GM18909 (cell line): ENCODE measurements around the gene SORT1.
"Not testable (repeated sequence)": the region's sequence is repeated elsewhere in the genome, so short reads cannot be mapped to it uniquely, and the experiment has no call there.

Experiments used
- ATAC-seq: cut with Tn5 transposase; IDR thresholded peaks from one replicate; pipeline ENCODE4 v1.9.1; 2021; ENCODE audit warnings: mild to moderate bottlenecking; ENCODE audit not compliant: unreplicated experiment, poor library complexity

The SORT1 gene

GRCh38 chr1:109398343-109399225, 866 bp upstream of the SORT1 start:
- no peak for ATAC-seq

- ATAC-seq = no peak
Observed at GRCh38 chr1:109396871-109397580, 692 bp downstream of the SORT1 start.

- no peak for ATAC-seq
Observed at GRCh38 chr1:109396513-109396839, 1.2 kb downstream of the SORT1 start.

GRCh38 chr1:109395602-109396512, 1.9 kb downstream of the SORT1 start:
- no peak for ATAC-seq

GRCh38 chr1:109395282-109395599, 2.5 kb downstream of the SORT1 start:
- ATAC-seq = not testable (repeated sequence)

- ATAC-seq = no peak
Observed at GRCh38 chr1:109394591-109395281, 3.0 kb downstream of the SORT1 start.

GRCh38 chr1:109393617-109394233, 4.0 kb downstream of the SORT1 start:
- ATAC-seq = no peak

GRCh38 chr1:109392788-109393616, 4.7 kb downstream of the SORT1 start:
- ATAC-seq = no peak

GRCh38 chr1:109392037-109392787, 5.5 kb downstream of the SORT1 start:
- ATAC-seq = no peak

GRCh38 chr1:109391626-109392025, 6.1 kb downstream of the SORT1 start:
- ATAC-seq = peak; percentile 69

- ATAC-seq = no peak
Observed at GRCh38 chr1:109391157-109391556, 6.6 kb downstream of the SORT1 start.

GRCh38 chr1:109389638-109390341, 7.9 kb downstream of the SORT1 start:
- ATAC-seq = no peak

- ATAC-seq = no peak
Observed at GRCh38 chr1:109388884-109389637, 8.7 kb downstream of the SORT1 start.

- no peak for ATAC-seq
Observed at GRCh38 chr1:109388208-109388711, 9.5 kb downstream of the SORT1 start.

GRCh38 chr1:109386054-109386717, 11.5 kb downstream of the SORT1 start:
- no peak for ATAC-seq

GRCh38 chr1:109385417-109385816, 12.3 kb downstream of the SORT1 start:
- no peak for ATAC-seq
